Measurements from ENCODE around the gene ZFYVE26. TPM values are rescaled to one million over a fixed set of nuclear protein-coding genes. Genes with fewer than 3 reads are reported as not detected.

The ZFYVE26 gene
- total RNA-seq, 1 experiment from 2014 or later, result 19.9 TPM

GRCh38 chr14:67763158-67763822, 53.1 kb downstream of the ZFYVE26 start:
- Mint-ChIP-seq H3K4me1 (no peaks in the 10 kb centered on the region), H3K36me3 (ENCODE audit: insufficient read depth in 1 of 3, low read depth in 3 of 3) (peaks cover 6 to 56% (median 43%) of the 10 kb centered on the region in 3 experiments; a peak in 6 of 7 replicates), H3K27ac (no peak overlapping the region), H3K4me3 (no peak overlapping the region), H3K9me3 (no peaks in the 10 kb centered on the region), H3K27me3 (ENCODE audit: low read depth) (no peaks in the 10 kb centered on the region)
- Histone ChIP-seq H3K23me2 (ENCODE audit: insufficient read length, low read depth, low read length, poor library complexity, severe bottlenecking) (no peaks in the 10 kb centered on the region), H3K79me1 (ENCODE audit: insufficient read depth, low read depth, low read length, poor library complexity, severe bottlenecking) (no peaks in the 10 kb centered on the region), H4K91ac (ENCODE audit: insufficient read length, low read depth, low read length) (no peak overlapping the region), H3K18ac (ENCODE audit: insufficient read length, low read depth, low read length) (no peak overlapping the region), H3K14ac (ENCODE audit: insufficient read depth, low read length) (no peak overlapping the region), H3K23ac (ENCODE audit: insufficient read length, low read depth, low read length) (no peak overlapping the region), H4K5ac (ENCODE audit: insufficient read length, low read depth, low read length) (no peak overlapping the region), H2BK120ac (ENCODE audit: low read depth, low read length, poor library complexity, severe bottlenecking) (no peak overlapping the region), H3K9me3 (ENCODE audit: control insufficient read depth, low read depth, low read length) (no peaks in the 10 kb centered on the region), H2BK15ac (ENCODE audit: low read depth, low read length) (no peak overlapping the region), H3K27me3 (ENCODE audit: insufficient read depth, low read length) (no peaks in the 10 kb centered on the region), H2BK12ac (ENCODE audit: insufficient read length, low read depth, low read length) (no peak overlapping the region), H3K4ac (ENCODE audit: low read depth, low read length) (no peak overlapping the region), H3K27ac (ENCODE audit: insufficient read length, low read depth, low read length) (no peak overlapping the region), H4K20me1 (ENCODE audit: control insufficient read depth, insufficient read depth, insufficient read length) (no peaks in the 10 kb centered on the region), H2BK20ac (ENCODE audit: low read depth, low read length, poor library complexity, severe bottlenecking) (no peak overlapping the region), H2BK5ac (ENCODE audit: insufficient read length, low read length) (no peak overlapping the region), H3K4me2 (ENCODE audit: insufficient read depth, insufficient read length, low read length) (no peak overlapping the region), H3T11ph (ENCODE audit: low read length) (no peak overlapping the region), H3K56ac (ENCODE audit: insufficient read length, low read depth, low read length) (no peak overlapping the region), H3K4me1 (ENCODE audit: insufficient read depth, low read length) (no peaks in the 10 kb centered on the region), H3K9ac (ENCODE audit: extremely low read depth, insufficient read length, low read length) (no peak overlapping the region), H2AK5ac (ENCODE audit: insufficient read length, low read length) (no peak overlapping the region), H4K8ac (replicated peaks; ENCODE audit: insufficient read length, low read depth, low read length) (no peak overlapping the region), H2AFZ (ENCODE audit: low read length) (no peak overlapping the region), H3K79me2 (ENCODE audit: insufficient read depth, low read length) (no peaks in the 10 kb centered on the region)
- DNase-seq, result no peak
- no CpG with 5 or more reads among the region's 4 CpGs for WGBS (ENCODE audit: extremely low coverage, insufficient read length, low lambda C conversion rate)
- TF ChIP-seq CTCF (conservative IDR thresholded peaks at IDR 0.05), result no peak

Measured in H9 (cell line).